A673 (cell line): Measurements from ENCODE around the gene OSBPL8. TPM values are rescaled to one million over a fixed set of nuclear protein-coding genes. Genes with fewer than 3 reads are reported as not detected.

Source experiments
- BruUV-seq: library from RNA; stranded (reverse); fragments of 400-500 nt; replicated peaks from 2 replicates; lab custom pipeline; 2021; lab: Mats Ljungman, UMichigan
- CTCF ChIA-PET: fragments of 300-600 bp; sonication (Branson Sonifier 250); formaldehyde crosslinking; loops from one replicate; lab custom pipeline; 2022; ENCODE audit warnings: antibody characterized with exemption; lab: Charles Lee
- POLR2A ChIA-PET: fragments of 300-600 bp; sonication (Branson Sonifier 250); formaldehyde crosslinking; loops from one replicate; lab custom pipeline; 2022; ENCODE audit warnings: antibody characterized with exemption; ENCODE audit not compliant: low non-redundant PET; lab: Charles Lee
- DNase-seq: peaks from one replicate; pipeline ENCODE4 v3.0.0-alpha.2; 2015; ENCODE audit warnings: low spot score
- H3K27ac ChIP-seq: fragments of 200-600 bp; sonication (generic); 2 replicates; pipeline ENCODE4 v1.5.1; 2016; ENCODE audit warnings: mixed run types, low read depth, mild to moderate bottlenecking, mixed read lengths, antibody characterized with exemption, low read length; ENCODE audit not compliant: poor library complexity, severe bottlenecking
- H3K27me3 ChIP-seq: fragments of 200-600 bp; sonication (generic); replicated peaks from 2 replicates; pipeline ENCODE4 v1.6.1; 2017; ENCODE audit warnings: mixed run types, low read depth, mild to moderate bottlenecking, mixed read lengths, antibody characterized with exemption, low read length; ENCODE audit not compliant: insufficient read depth, poor library complexity
- H3K36me3 ChIP-seq: fragments of 200-600 bp; sonication (generic); 2 replicates; pipeline ENCODE4 v1.6.1; 2016; ENCODE audit warnings: mixed run types, mild to moderate bottlenecking, mixed read lengths, antibody characterized with exemption, low read length; ENCODE audit not compliant: insufficient read depth, poor library complexity, severe bottlenecking
- H3K4me1 ChIP-seq: fragments of 200-600 bp; sonication (generic); 2 replicates; pipeline ENCODE4 v1.6.1; 2017; ENCODE audit warnings: mixed run types, mild to moderate bottlenecking, mixed read lengths, antibody characterized with exemption, low read length; ENCODE audit not compliant: insufficient read depth, poor library complexity, severe bottlenecking
- H3K4me3 ChIP-seq: fragments of 200-600 bp; sonication (generic); 2 replicates; pipeline ENCODE4 v1.5.1; 2016; ENCODE audit warnings: low read depth, mixed run types, mild to moderate bottlenecking, mixed read lengths, low read length; ENCODE audit not compliant: poor library complexity, severe bottlenecking
- H3K9me3 ChIP-seq: fragments of 200-600 bp; sonication (generic); 2 replicates; pipeline ENCODE4 v1.6.1; 2016; ENCODE audit warnings: mixed run types, low read depth, mild to moderate bottlenecking, mixed read lengths, antibody characterized with exemption, low read length; ENCODE audit not compliant: poor library complexity, severe bottlenecking
- EZH2 ChIP-seq: fragments of 200-600 bp; sonication (generic); IDR thresholded peaks from 2 replicates; pipeline ENCODE4 v1.6.1; 2017; ENCODE audit warnings: borderline replicate concordance, low read depth, mild to moderate bottlenecking, mixed read lengths, antibody characterized with exemption, low read length; ENCODE audit not compliant: poor library complexity, severe bottlenecking
- intact Hi-C: fragments of 100-400 bp; cut with micrococcal nuclease; formaldehyde crosslinking; loops from one replicate; pipeline ENCODE4 v1.10.0; 2022; ENCODE audit not compliant: unreplicated experiment
- total RNA-seq: library from RNA; stranded (reverse); gene quantifications from 2 replicates; pipeline ENCODE4 v1.2.3, GENCODE V29; 2021
- TF ChIP-seq, protein P1 (sequence below): fragments of 300-800, 200-600 bp; sonication (generic); conservative IDR thresholded peaks from 2 replicates; pipeline ENCODE4 v1.5.1; 2017; ENCODE audit warnings: low read depth, mild to moderate bottlenecking, antibody characterized with exemption, low read length, moderate library complexity, mixed read lengths

Gene OSBPL8
- total RNA-seq, 1 experiment from 2014 or later = 86.1 TPM

DNA sequence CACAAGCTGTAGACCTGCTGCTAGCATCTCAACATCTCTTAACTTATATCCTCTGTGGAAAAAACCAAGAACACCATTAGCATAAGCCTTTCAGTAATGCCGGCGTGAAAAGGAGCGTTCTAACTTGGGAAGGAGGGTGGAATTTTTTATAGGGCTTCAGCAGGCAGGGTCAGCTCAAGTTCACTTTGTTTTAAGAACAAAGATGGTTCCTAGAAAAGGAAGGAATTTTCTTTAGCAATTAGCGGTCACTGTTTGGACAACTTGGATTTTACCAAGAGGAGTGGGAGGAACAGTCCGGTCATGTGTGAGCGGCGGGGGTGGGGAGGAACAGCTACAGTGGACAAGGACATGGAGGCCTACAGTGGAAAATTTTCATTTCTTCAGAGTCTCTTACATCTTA, 247.3 kb downstream of the OSBPL8 start:
- intact Hi-C loops = no loop called here
- DNase-seq = no peak
- no peaks in the 10 kb centered on the region for H3K9me3 ChIP-seq
- TF ChIP-seq, protein P1, sequence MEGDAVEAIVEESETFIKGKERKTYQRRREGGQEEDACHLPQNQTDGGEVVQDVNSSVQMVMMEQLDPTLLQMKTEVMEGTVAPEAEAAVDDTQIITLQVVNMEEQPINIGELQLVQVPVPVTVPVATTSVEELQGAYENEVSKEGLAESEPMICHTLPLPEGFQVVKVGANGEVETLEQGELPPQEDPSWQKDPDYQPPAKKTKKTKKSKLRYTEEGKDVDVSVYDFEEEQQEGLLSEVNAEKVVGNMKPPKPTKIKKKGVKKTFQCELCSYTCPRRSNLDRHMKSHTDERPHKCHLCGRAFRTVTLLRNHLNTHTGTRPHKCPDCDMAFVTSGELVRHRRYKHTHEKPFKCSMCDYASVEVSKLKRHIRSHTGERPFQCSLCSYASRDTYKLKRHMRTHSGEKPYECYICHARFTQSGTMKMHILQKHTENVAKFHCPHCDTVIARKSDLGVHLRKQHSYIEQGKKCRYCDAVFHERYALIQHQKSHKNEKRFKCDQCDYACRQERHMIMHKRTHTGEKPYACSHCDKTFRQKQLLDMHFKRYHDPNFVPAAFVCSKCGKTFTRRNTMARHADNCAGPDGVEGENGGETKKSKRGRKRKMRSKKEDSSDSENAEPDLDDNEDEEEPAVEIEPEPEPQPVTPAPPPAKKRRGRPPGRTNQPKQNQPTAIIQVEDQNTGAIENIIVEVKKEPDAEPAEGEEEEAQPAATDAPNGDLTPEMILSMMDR = no peak
- no peak for TF ChIP-seq EZH2
- no peaks in the 10 kb centered on the region for H3K36me3 ChIP-seq
- POLR2A ChIA-PET = no interaction called here
- H3K27ac ChIP-seq = no peak overlapping the region
- no peak overlapping the region for H3K4me3 ChIP-seq
- H3K4me1 ChIP-seq = no peaks in the 10 kb centered on the region
- H3K27me3 ChIP-seq = no peaks in the 10 kb centered on the region
- CTCF ChIA-PET = no interaction called here
- BruUV-seq = no TSS peak

DNA sequence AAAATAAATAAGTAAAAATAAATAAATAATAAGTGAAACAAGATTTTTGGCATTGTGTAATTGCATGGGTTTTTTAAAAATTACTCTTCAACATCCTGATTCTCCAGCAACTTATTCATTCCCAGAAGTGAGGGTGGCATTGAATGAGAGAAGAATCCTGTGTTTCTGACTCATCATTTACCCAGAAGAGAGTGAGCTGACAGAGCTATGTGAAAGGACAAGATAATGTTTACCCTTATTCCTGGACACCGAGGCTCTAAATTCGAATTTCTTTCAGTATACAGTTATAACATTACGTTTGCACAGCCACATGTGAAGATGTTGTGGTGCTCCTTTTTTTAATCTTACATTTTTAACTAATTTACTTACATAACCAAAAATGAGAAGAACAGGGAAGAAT, 247.8 kb downstream of the OSBPL8 start:
- intact Hi-C loops = no loop called here
- no peak for TF ChIP-seq EZH2
- TF ChIP-seq, protein P1 = no peak
- CTCF ChIA-PET = no interaction called here

DNA sequence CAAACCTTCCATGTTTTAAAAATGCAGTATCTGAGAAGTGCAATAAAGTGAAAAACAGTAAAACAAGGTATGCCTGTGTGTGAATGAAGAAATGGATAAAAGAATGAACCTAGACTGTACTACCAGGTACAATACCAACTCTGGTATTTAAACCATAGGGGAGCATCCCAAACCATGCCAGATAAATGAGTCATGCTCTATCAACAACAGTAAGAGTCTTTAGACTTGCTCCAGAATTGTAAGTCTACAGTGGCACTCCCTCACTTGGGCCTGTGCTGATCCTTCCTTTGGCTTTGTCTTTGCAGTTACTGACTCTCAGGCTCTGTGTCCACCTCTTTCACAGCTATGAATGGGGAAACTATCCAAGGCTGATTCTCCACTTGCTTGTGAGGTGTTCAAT, 249.5 kb downstream of the OSBPL8 start:
- intact Hi-C loops = no loop called here
- Histone ChIP-seq H3K36me3 (no peaks in the 10 kb centered on the region), H3K4me3 (no peak overlapping the region), H3K27ac (no peak overlapping the region), H3K4me1 (no peaks in the 10 kb centered on the region), H3K9me3 (no peaks in the 10 kb centered on the region), H3K27me3 (no peaks in the 10 kb centered on the region)
- BruUV-seq = no TSS peak
- TF ChIP-seq, protein P1 = no peak
- no peak for TF ChIP-seq EZH2
- CTCF ChIA-PET = no interaction called here
- DNase-seq = no peak
- POLR2A ChIA-PET = no interaction called here

More for the DNA sequence above, 247.8 kb downstream of the OSBPL8 start:
- POLR2A ChIA-PET = no interaction called here
- no peaks in the 10 kb centered on the region for H3K36me3 ChIP-seq
- no TSS peak for BruUV-seq
- no peaks in the 10 kb centered on the region for H3K9me3 ChIP-seq
- no peak overlapping the region for H3K4me3 ChIP-seq
- no peaks in the 10 kb centered on the region for H3K4me1 ChIP-seq
- no peak for DNase-seq
- H3K27ac ChIP-seq = no peak overlapping the region
- H3K27me3 ChIP-seq = no peaks in the 10 kb centered on the region
